DMS53 treated with DMSO at 0.1 percent for 48 hours (cell line): Measurements from ENCODE around the gene ILK.

ENCODE experiments used
- DNase-seq: peaks from one replicate; lab custom pipeline; 2025; ENCODE audit not compliant: unreplicated experiment; lab: John Stamatoyannopoulos, UW

ILK gene

GRCh38 chr11:6619004-6619745 is 15.6 kb downstream of the ILK start, which contains the start of gene TPP1:
Gene TPP1 (minus strand): TSS chr11:6619422. CDS start chr11:6619400, 22 bp downstream.
- DNase-seq, result peak; percentile 76

GRCh38 chr11:6620636-6621035 is 17.1 kb downstream of the ILK start:
- no peak for DNase-seq

GRCh38 chr11:6621711-6622211 is 18.2 kb downstream of the ILK start:
- DNase-seq, result no peak

- DNase-seq, result peak; percentile 84
Measured at GRCh38 chr11:6622261-6623171, 18.9 kb downstream of the ILK start.

- no peak for DNase-seq
Measured at GRCh38 chr11:6623391-6624363, 20.1 kb downstream of the ILK start.

- DNase-seq, result no peak
Measured at GRCh38 chr11:6625156-6625831, 21.7 kb downstream of the ILK start.

GRCh38 chr11:6625832-6626420 is 22.4 kb downstream of the ILK start:
- no peak for DNase-seq

- no peak for DNase-seq
Measured at GRCh38 chr11:6626971-6627761, 23.6 kb downstream of the ILK start.

GRCh38 chr11:6627762-6628241 is 24.2 kb downstream of the ILK start:
- no peak for DNase-seq

- DNase-seq, result no peak
Measured at GRCh38 chr11:6628526-6628925, 25.0 kb downstream of the ILK start.

- no peak for DNase-seq
Measured at GRCh38 chr11:6629573-6629891, 26.0 kb downstream of the ILK start.

GRCh38 chr11:6629892-6630631 is 26.5 kb downstream of the ILK start:
- peak; percentile 53 for DNase-seq

GRCh38 chr11:6630632-6631291 is 27.2 kb downstream of the ILK start:
- DNase-seq, result peak; percentile 25

- DNase-seq, result no peak
Measured at GRCh38 chr11:6631361-6631890, 27.9 kb downstream of the ILK start.

GRCh38 chr11:6632116-6633073 is 28.8 kb downstream of the ILK start:
- DNase-seq, result no peak
